ENCODE measurements around the gene HPS1. TPM values are rescaled to one million over a fixed set of nuclear protein-coding genes. Genes with fewer than 3 reads are reported as not detected.

HPS1 gene
- total and polyA plus RNA-seq, 2 of the 8 experiments (the other 6 are each of a cell fraction or from before 2014, with no cell fraction given), result 38.7 to 61.7 TPM

DNA sequence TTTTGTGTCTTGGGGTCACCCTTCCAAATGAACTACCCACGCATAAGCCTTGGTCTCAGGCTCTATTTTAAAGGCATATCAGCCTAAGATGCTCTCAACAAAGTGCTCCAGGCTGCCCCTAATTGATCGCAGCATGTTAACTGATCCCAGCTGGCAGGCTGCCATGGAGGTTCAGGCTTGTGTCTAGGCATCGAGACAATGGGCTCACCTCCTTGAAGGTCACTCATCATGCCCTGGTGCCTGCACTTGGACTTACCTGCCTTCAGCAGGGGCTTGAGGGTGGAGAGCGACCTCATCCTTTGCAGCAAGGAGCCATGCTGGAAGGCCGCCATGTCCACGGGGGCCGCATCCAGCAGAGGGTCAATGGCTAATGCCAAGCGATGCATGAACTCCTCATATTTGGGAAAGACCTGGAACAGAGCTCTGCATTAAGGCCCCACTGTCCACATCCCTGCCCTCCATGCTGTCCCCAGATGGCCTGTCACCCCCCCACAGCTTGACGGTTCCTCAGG lies 49.6 kb downstream of the HPS1 start (continued):
- TF ChIP-seq, protein P1, sequence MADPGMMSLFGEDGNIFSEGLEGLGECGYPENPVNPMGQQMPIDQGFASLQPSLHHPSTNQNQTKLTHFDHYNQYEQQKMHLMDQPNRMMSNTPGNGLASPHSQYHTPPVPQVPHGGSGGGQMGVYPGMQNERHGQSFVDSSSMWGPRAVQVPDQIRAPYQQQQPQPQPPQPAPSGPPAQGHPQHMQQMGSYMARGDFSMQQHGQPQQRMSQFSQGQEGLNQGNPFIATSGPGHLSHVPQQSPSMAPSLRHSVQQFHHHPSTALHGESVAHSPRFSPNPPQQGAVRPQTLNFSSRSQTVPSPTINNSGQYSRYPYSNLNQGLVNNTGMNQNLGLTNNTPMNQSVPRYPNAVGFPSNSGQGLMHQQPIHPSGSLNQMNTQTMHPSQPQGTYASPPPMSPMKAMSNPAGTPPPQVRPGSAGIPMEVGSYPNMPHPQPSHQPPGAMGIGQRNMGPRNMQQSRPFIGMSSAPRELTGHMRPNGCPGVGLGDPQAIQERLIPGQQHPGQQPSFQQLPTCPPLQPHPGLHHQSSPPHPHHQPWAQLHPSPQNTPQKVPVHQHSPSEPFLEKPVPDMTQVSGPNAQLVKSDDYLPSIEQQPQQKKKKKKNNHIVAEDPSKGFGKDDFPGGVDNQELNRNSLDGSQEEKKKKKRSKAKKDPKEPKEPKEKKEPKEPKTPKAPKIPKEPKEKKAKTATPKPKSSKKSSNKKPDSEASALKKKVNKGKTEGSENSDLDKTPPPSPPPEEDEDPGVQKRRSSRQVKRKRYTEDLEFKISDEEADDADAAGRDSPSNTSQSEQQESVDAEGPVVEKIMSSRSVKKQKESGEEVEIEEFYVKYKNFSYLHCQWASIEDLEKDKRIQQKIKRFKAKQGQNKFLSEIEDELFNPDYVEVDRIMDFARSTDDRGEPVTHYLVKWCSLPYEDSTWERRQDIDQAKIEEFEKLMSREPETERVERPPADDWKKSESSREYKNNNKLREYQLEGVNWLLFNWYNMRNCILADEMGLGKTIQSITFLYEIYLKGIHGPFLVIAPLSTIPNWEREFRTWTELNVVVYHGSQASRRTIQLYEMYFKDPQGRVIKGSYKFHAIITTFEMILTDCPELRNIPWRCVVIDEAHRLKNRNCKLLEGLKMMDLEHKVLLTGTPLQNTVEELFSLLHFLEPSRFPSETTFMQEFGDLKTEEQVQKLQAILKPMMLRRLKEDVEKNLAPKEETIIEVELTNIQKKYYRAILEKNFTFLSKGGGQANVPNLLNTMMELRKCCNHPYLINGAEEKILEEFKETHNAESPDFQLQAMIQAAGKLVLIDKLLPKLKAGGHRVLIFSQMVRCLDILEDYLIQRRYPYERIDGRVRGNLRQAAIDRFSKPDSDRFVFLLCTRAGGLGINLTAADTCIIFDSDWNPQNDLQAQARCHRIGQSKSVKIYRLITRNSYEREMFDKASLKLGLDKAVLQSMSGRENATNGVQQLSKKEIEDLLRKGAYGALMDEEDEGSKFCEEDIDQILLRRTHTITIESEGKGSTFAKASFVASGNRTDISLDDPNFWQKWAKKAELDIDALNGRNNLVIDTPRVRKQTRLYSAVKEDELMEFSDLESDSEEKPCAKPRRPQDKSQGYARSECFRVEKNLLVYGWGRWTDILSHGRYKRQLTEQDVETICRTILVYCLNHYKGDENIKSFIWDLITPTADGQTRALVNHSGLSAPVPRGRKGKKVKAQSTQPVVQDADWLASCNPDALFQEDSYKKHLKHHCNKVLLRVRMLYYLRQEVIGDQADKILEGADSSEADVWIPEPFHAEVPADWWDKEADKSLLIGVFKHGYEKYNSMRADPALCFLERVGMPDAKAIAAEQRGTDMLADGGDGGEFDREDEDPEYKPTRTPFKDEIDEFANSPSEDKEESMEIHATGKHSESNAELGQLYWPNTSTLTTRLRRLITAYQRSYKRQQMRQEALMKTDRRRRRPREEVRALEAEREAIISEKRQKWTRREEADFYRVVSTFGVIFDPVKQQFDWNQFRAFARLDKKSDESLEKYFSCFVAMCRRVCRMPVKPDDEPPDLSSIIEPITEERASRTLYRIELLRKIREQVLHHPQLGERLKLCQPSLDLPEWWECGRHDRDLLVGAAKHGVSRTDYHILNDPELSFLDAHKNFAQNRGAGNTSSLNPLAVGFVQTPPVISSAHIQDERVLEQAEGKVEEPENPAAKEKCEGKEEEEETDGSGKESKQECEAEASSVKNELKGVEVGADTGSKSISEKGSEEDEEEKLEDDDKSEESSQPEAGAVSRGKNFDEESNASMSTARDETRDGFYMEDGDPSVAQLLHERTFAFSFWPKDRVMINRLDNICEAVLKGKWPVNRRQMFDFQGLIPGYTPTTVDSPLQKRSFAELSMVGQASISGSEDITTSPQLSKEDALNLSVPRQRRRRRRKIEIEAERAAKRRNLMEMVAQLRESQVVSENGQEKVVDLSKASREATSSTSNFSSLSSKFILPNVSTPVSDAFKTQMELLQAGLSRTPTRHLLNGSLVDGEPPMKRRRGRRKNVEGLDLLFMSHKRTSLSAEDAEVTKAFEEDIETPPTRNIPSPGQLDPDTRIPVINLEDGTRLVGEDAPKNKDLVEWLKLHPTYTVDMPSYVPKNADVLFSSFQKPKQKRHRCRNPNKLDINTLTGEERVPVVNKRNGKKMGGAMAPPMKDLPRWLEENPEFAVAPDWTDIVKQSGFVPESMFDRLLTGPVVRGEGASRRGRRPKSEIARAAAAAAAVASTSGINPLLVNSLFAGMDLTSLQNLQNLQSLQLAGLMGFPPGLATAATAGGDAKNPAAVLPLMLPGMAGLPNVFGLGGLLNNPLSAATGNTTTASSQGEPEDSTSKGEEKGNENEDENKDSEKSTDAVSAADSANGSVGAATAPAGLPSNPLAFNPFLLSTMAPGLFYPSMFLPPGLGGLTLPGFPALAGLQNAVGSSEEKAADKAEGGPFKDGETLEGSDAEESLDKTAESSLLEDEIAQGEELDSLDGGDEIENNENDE (IDR thresholded peaks at IDR 0.05; ENCODE audit: insufficient replicate concordance, low read length), result no peak
- TF ChIP-seq NANOG (IDR thresholded peaks at IDR 0.05; ENCODE audit: insufficient read depth, low read depth, low read length, poor library complexity, severe bottlenecking), result no peak
- no peak for TF ChIP-seq CEBPB (IDR thresholded peaks at IDR 0.05; ENCODE audit: low read depth, low read length)
- TF ChIP-seq, protein P2, sequence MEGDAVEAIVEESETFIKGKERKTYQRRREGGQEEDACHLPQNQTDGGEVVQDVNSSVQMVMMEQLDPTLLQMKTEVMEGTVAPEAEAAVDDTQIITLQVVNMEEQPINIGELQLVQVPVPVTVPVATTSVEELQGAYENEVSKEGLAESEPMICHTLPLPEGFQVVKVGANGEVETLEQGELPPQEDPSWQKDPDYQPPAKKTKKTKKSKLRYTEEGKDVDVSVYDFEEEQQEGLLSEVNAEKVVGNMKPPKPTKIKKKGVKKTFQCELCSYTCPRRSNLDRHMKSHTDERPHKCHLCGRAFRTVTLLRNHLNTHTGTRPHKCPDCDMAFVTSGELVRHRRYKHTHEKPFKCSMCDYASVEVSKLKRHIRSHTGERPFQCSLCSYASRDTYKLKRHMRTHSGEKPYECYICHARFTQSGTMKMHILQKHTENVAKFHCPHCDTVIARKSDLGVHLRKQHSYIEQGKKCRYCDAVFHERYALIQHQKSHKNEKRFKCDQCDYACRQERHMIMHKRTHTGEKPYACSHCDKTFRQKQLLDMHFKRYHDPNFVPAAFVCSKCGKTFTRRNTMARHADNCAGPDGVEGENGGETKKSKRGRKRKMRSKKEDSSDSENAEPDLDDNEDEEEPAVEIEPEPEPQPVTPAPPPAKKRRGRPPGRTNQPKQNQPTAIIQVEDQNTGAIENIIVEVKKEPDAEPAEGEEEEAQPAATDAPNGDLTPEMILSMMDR (IDR thresholded peaks at IDR 0.05; ENCODE audit: control extremely low read depth in 1 of 3, insufficient read depth in 1 of 3, low read depth in 1 of 3, low read length in 3 of 3), result no peak
- TF ChIP-seq SP2 (IDR thresholded peaks at IDR 0.05; ENCODE audit: low read length), result no peak

Measured in H1 (cell line).